HG03521 (cell line): ENCODE data around the gene UBQLN1.
"Not testable (repeated sequence)": the region's sequence is repeated elsewhere in the genome, so short reads cannot be mapped to it uniquely, and the experiment has no call there.

Experiments used
- ATAC-seq: cut with Tn5 transposase; IDR thresholded peaks from one replicate; pipeline ENCODE4 v1.9.1; 2021; ENCODE audit warnings: mild to moderate bottlenecking, moderate library complexity; ENCODE audit not compliant: unreplicated experiment

UBQLN1 gene

DNA sequence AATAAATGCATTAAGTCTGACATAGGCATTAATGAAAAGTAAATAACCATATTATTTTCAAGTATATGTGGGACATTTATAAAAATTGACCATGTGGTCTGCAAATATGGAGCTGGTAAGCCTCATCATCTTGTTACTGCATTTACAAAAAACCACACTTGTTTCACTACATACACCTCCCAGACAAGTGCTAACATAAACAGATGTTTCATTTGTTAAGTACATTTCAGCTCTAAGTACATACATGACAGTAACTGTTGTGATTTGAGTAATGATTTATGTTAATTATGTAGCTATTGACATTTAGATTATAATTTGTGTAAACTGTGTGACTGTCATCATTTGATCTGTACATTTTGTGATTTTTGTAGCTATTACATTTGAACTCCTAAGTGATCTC lies 70.9 kb downstream of the UBQLN1 start:
- ATAC-seq: no peak

DNA sequence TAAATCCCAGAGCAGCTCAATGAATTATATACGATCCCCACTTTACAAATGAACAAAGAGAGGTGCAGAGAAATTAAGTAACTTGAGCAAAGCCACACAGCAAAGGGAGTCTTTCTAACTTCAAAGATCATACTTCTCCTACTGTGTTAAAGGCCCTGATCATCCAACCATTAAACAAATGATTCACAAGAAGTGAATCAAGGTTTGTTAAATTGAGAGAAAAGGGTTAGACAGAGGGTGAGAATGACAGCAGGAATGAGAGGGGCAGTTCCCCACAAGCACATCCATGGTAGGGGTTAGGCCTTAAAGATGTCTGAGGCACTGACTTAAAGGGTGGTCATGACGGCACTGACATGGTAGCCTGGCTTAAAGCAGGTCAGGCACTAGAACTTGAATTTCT lies 74.1 kb downstream of the UBQLN1 start:
- no peak for ATAC-seq

DNA sequence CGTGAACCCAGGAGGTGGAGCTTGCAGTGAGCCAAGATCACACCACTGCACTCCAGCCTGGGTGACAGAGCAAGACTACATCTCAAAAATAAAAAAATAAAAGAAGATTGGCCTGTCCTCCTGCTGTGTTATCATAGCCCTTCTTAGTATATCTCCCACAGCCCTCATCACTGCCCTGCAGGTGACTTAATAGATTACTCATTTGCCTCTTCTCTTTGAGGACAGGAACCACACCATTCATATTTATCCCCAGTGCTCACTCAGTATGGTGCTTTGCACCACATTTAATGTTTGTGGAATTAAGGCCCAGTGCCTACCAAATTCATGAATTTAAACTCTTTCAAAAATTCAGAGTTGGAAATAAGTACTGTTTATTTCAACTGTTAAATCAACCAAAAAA lies 74.5 kb downstream of the UBQLN1 start:
- no peak for ATAC-seq

DNA sequence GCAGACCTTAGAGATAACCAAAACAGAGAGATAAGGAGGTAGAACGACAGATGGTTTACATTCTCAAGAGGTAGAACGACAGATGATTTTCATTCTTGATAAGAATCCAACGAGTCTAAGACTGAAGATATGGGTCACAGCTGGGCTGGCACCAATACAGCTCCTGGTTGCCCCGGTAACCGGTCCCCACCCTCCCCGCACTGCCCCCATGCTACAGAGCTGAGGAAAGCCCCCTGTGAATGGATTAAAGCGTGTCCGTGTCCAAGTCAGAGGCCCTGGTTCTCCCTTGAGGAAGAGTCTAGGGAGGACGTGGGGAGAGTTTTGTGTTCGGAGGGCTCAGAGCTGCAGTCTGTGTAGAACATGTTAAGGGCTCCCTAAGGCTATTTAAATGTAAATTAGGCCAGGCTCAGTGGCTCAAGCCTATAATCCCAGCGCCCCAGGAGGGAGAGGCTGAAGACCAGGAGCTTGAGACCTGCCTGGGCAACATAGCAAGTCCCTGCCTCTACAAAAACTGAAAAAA lies 76.8 kb downstream of the UBQLN1 start:
- no peak for ATAC-seq

DNA sequence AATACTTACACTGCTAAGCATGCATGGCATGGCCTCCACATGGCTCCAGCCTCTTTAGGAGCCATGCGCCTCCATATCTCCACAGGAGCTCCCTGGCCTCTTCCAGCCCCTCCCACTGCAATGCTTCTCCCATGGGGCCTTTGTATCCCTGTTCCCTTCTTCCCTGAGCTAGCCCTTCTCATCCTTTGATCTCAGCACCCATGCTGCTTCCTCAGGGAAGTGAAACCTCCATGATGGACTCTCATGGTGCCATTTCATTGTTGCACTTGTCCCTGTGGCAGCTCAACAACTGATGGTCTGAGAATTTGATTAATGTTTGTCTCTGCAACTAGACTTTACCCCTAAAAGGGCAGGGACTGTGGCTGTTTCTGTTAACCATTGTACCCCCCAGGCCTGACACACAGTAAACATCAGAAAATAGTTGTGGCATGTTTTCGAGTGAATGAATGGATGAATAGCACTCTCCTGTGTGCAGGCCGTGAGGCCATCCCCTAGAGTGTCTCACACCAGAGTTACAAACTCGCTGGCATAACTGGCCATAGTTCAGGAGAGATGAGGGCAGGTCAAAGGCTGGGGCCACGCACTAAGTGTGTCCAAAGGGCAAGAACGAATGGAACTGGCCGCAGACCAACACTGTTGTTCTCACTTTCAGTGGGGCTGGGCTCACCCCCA lies 78.2 kb downstream of the UBQLN1 start:
- no peak for ATAC-seq

DNA sequence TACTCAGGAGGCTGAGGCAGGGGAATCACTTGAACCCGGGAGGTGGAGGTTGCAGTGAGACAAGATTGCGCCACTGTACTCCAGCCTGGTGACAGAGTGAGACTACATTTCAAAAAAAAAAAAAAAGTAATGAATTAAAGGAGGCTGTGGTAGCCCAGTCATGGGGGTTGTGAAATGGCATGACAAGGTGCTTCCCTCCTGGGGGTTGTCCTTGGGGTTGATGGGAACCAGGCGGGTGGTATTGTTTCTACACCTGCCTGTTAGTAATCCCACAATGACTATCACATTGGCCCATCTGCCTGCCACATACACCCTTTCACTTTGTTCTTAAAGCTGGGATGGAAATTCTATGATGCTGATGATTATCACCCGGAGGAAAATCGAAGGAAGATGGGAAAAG lies 79.2 kb downstream of the UBQLN1 start:
- ATAC-seq: no peak

GRCh38 chr9:83625178-83625577 lies 82.6 kb downstream of the UBQLN1 start:
- ATAC-seq: no peak

GRCh38 chr9:83623679-83624076 lies 84.1 kb downstream of the UBQLN1 start:
- ATAC-seq: peak; percentile 12

DNA sequence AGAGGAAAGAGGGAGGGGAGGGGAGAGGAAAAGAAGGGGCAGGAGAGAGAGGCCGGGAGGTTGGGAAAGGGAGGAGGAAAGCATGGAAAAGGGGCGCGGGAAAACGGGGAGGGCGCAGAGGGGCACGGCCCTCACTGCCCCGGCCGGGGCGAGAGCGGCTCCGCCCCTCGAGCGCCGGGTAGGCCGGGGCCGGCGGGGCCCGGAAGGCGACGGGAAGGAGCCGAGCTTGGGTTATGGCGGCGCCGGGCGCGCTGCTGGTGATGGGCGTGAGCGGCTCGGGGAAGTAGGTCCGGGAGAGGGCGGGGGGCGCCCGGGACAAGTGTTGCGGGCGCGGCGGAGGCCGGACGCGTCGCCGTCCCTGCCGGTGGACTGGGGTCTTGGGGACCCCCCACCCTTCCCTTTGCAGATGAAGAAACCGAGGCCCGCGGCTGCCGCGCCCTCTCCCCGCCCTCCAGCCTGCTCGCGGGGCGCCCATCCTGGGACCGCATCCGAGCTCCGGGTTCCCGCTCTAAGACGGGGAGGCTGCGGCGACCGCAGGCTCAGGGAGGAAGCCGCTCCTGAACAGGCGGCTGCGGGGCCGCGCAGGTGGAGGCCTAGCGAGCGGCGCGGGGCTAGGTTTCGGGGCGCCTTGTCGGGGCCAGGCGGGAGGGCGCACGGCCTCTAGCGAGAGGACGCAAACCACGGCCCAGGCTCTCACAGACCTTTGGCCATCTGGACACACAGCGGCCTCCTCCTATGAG lies 84.6 kb downstream of the UBQLN1 start, which contains the start of gene IDNK:
TSS of gene IDNK (plus strand) at position 205 of the 740 bp plus-strand sequence. CDS start at position 234, 29 bp downstream.
- peak; percentile 88 for ATAC-seq

DNA sequence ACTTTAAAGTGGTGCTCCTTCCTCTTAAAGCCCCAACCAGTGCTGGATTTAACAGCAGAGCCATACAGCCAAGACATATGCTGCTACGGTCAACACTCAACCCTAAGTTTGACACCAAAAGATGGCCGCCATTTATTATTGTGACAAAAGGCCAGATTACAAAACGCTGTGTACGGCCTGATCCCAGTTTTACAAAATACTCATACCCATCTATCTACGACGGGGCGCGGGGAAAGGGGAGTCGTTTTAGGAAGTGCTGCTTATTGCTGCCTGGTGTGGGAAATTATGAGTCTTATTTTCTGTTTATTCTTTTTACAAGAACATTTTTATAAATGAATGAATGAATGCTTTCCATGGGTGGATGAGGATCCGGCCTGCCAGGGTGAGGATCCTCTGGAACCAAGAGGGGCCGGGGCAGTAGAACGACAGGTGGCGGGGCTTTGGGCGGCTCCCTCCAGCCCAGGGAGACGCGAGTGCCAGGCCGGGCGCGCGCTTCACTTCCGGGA lies 85.3 kb downstream of the UBQLN1 start:
- peak; percentile 42 for ATAC-seq

DNA sequence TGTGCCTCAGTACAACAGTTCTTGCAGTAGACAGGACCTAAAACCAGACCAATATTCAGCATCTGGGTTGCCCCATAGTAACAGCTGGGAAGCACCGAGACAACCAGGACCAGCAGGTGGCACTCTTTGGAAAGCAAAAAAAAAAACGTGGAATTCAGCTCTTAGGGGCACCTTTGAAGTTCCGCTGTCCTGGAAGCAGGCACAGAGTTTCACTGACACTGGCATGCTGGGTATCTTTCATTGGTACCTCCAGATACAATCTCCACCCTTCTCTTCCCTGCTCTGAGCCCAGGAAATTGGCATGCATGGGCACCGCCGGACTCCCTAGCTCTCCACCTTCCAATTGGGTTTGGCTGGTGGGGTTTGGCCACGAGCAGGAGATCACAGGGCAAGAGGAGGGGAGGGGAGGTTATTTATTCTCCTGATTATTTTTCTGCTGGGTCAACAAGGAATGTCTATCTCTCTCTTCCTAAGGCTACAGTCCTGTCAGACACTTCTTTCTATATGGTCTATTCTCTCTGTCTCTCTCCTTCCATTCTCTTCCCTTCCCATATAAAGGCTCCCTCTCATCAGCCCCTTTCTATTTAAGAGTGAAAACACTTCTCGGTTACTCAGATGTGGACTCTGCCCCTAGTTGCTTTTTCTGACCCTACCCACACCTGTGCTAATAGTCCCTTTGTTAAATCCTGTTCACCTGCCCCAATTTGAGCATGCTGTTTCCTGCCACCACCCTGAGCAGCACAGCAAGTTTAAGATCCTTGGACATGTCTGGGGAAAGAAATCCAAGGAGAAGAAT lies 86.7 kb downstream of the UBQLN1 start:
- no peak for ATAC-seq

- no peak for ATAC-seq
These were observed 90.5 kb downstream of the UBQLN1 start for GRCh38 chr9:83617299-83617698.

GRCh38 chr9:83613298-83613697 lies 94.5 kb downstream of the UBQLN1 start:
- ATAC-seq: not testable (repeated sequence)
